Neuronal stem cell (in vitro differentiated cells): ENCODE results near the gene ATP6V1E1.

Experiments used
- DNase-seq: peaks from one replicate; pipeline ENCODE4 v3.0.0-alpha.2; 2013; ENCODE audit warnings: low spot score
- H2AFZ ChIP-seq: one replicate; pipeline ENCODE4 v1.6.1; 2013; ENCODE audit warnings: mild to moderate bottlenecking, low read length, inconsistent platforms
- H2AK5ac ChIP-seq: 2 replicates; pipeline ENCODE4 v1.6.1; 2013; ENCODE audit warnings: low read depth, mild to moderate bottlenecking, inconsistent platforms, low read length, moderate library complexity, mixed read lengths
- H2BK120ac ChIP-seq: 2 replicates; pipeline ENCODE4 v1.6.1; 2013; ENCODE audit warnings: low read depth, mild to moderate bottlenecking, inconsistent platforms, low read length, moderate library complexity, mixed read lengths
- H2BK12ac ChIP-seq: one replicate; pipeline ENCODE4 v1.6.1; 2013; ENCODE audit warnings: low read length, inconsistent platforms
- H2BK15ac ChIP-seq: 2 replicates; pipeline ENCODE4 v1.6.1; 2013; ENCODE audit warnings: mild to moderate bottlenecking, low read length, inconsistent platforms, mixed read lengths
- H2BK5ac ChIP-seq: one replicate; pipeline ENCODE4 v1.6.1; 2013; ENCODE audit warnings: inconsistent platforms, mild to moderate bottlenecking, low read length, moderate library complexity
- H3K14ac ChIP-seq: one replicate; pipeline ENCODE4 v1.6.1; 2013; ENCODE audit warnings: low read length, inconsistent platforms
- H3K18ac ChIP-seq: 2 replicates; pipeline ENCODE4 v1.6.1; 2013; ENCODE audit warnings: low read length, inconsistent platforms
- H3K23ac ChIP-seq: 2 replicates; pipeline ENCODE4 v1.6.1; 2013; ENCODE audit warnings: low read depth, mild to moderate bottlenecking, mixed read lengths, low read length, inconsistent platforms; ENCODE audit not compliant: poor library complexity
- H3K27ac ChIP-seq: replicated peaks from 3 replicates; pipeline ENCODE4 v1.5.1; 2013; ENCODE audit warnings: low read length, inconsistent platforms
- H3K27me3 ChIP-seq, 3 experiments: 2 replicates each; pipeline ENCODE4 v1.6.1; 2013; ENCODE audit warnings: low read length in 3 of 3, mild to moderate bottlenecking in 2 of 3, inconsistent platforms in 1 of 3, low read depth in 1 of 3, mixed read lengths in 1 of 3, moderate library complexity in 1 of 3; ENCODE audit not compliant: control insufficient read depth in 3 of 3, insufficient read depth in 3 of 3
- H3K36me3 ChIP-seq, 2 donors: replicated peaks in 1 of 2; 2 replicates each; pipeline ENCODE4 v1.6.1; 2013; ENCODE audit warnings: low read length in 2 of 2; ENCODE audit not compliant: control insufficient read depth in 2 of 2, insufficient read depth in 2 of 2
- H3K4ac ChIP-seq: 2 replicates; pipeline ENCODE4 v1.6.1; 2013; ENCODE audit warnings: inconsistent platforms, mild to moderate bottlenecking, low read length, moderate library complexity
- H3K4me1 ChIP-seq, 2 donors: 1 replicate in 1 of 2; 2 replicates in 1 of 2; pipeline ENCODE4 v1.6.1; 2013; ENCODE audit warnings: low read length in 2 of 2, low read depth in 1 of 2; ENCODE audit not compliant: control insufficient read depth in 2 of 2, insufficient read depth in 1 of 2
- H3K4me2 ChIP-seq: one replicate; pipeline ENCODE4 v1.6.1; 2013; ENCODE audit warnings: mild to moderate bottlenecking, low read length, inconsistent platforms; ENCODE audit not compliant: insufficient read depth, poor library complexity, severe bottlenecking
- H3K4me3 ChIP-seq, 2 donors: 2 replicates each; pipeline ENCODE4 v1.5.1; 2013; ENCODE audit warnings: low read length in 2 of 2, mild to moderate bottlenecking in 2 of 2, inconsistent platforms in 1 of 2, moderate library complexity in 1 of 2
- H3K79me1 ChIP-seq: one replicate; pipeline ENCODE4 v1.6.1; 2013; ENCODE audit warnings: low read depth, mild to moderate bottlenecking, inconsistent platforms, low read length, moderate library complexity
- H3K9ac ChIP-seq: one replicate; pipeline ENCODE4 v1.6.1; 2013; ENCODE audit warnings: mild to moderate bottlenecking, low read depth, low read length, inconsistent platforms; ENCODE audit not compliant: poor library complexity
- H3K9me3 ChIP-seq, 2 donors: replicated peaks in 1 of 2; 2 replicates each; pipeline versions ENCODE3 to v1.6.1; 2013; ENCODE audit warnings: low read length in 2 of 2, mild to moderate bottlenecking in 2 of 2, inconsistent platforms in 1 of 2, low read depth in 1 of 2, mixed read lengths in 1 of 2, moderate library complexity in 1 of 2; ENCODE audit not compliant: control insufficient read depth in 2 of 2, insufficient read depth in 1 of 2
- H4K8ac ChIP-seq: one replicate; pipeline ENCODE4 v1.6.1; 2013; ENCODE audit warnings: low read depth, mild to moderate bottlenecking, inconsistent platforms, low read length, moderate library complexity
- H4K91ac ChIP-seq: one replicate; pipeline ENCODE4 v1.6.1; 2013; ENCODE audit warnings: low read length, low read depth, mild to moderate bottlenecking, inconsistent platforms; ENCODE audit not compliant: poor library complexity
- WGBS, 2 donors: extraction: QIAGEN DNeasy Blood & Tissue Kit; methylation state at CpG; one replicate each; pipeline ENCODE4 v1.1.7; 2013; ENCODE audit warnings: missing lambda C conversion rate in 2 of 2, mixed read lengths in 1 of 2; ENCODE audit not compliant: insufficient read length in 2 of 2, insufficient replicate concordance in 1 of 2; ENCODE audit errors: extremely low coverage in 2 of 2; 5-methylcytosine and 5-hydroxymethylcytosine counted together

Gene ATP6V1E1

DNA sequence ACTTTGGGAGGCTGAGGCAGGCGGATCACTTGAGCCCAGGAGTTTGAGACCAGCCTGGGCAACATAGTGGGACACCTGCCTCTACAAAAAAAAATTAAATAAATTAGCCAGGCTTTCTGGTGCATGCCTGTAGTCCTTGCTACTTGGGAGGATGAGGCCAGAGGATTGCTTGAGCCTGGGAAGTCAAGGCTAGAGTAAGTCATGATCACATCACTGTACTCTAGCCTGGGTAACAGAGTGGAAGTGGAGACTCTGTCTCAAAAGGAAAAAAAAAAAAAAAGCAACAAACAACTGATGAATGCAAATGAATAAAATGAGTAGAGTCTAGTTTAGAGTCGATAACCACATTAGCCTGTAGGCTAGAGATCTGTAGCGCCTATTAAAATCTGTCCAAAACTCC lies 6.1 kb upstream of the ATP6V1E1 start:
- H2BK12ac ChIP-seq = no peak overlapping the region
- H2BK5ac ChIP-seq = no peak overlapping the region
- H3K27me3 ChIP-seq = no peaks in the 10 kb centered on the region
- no CpG with 5 or more reads among the region's 3 CpGs for WGBS, 2 donors
- no peak for DNase-seq
- no peak overlapping the region for H3K23ac ChIP-seq
- no peak overlapping the region for H3K14ac ChIP-seq
- H2AK5ac ChIP-seq = no peak overlapping the region
- no peaks in the 10 kb centered on the region for H3K9me3 ChIP-seq
- H3K4ac ChIP-seq = no peak overlapping the region
- no peak overlapping the region for H3K27ac ChIP-seq
- H2BK15ac ChIP-seq = no peak overlapping the region
- no peak overlapping the region for H3K18ac ChIP-seq
- H2AFZ ChIP-seq = no peak overlapping the region
- H3K4me3 ChIP-seq = no peak overlapping the region
- no peak overlapping the region for H3K4me2 ChIP-seq
- no peak overlapping the region for H2BK120ac ChIP-seq
- H4K8ac ChIP-seq = no peak overlapping the region
- H3K36me3 ChIP-seq = no peaks in the 10 kb centered on the region
- H3K9ac ChIP-seq = no peak overlapping the region
- H4K91ac ChIP-seq = no peak overlapping the region
- H3K79me1 ChIP-seq = peaks cover 4% of the 10 kb centered on the region
- H3K4me1 ChIP-seq = peaks cover 3 to 4% of the 10 kb centered on the region in 2 donors

DNA sequence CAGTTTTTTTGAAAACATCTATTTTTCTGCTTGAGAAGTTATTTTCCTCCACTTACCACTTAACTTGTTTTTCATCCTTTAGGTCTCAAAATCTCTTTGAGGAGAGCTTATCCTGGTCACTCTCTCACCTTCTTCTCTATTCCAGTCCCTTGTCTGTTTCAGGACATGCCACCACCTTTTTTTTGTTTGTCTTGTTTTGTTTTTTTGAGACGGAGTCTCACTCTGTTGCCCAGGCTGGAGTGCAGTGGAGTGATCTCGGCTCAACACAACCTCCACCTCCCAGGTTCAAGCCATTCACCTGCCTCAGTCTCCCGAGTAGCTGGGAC lies 5.4 kb upstream of the ATP6V1E1 start:
- H3K4ac ChIP-seq = no peak overlapping the region
- H3K23ac ChIP-seq = no peak overlapping the region
- H2BK5ac ChIP-seq = no peak overlapping the region
- no peak overlapping the region for H3K27ac ChIP-seq
- WGBS, 2 donors = no CpG with 5 or more reads among the region's 3 CpGs
- H3K18ac ChIP-seq = no peak overlapping the region
- H3K4me3 ChIP-seq = no peak overlapping the region
- DNase-seq = no peak
- no peak overlapping the region for H4K91ac ChIP-seq
- peaks cover 1 to 4% of the 10 kb centered on the region in 2 donors for H3K4me1 ChIP-seq
- H3K36me3 ChIP-seq = no peaks in the 10 kb centered on the region
- no peak overlapping the region for H2BK12ac ChIP-seq
- no peak overlapping the region for H2BK120ac ChIP-seq
- H3K4me2 ChIP-seq = no peak overlapping the region
- no peaks in the 10 kb centered on the region for H3K27me3 ChIP-seq
- no peak overlapping the region for H3K14ac ChIP-seq
- no peaks in the 10 kb centered on the region for H3K9me3 ChIP-seq
- H2AFZ ChIP-seq = no peak overlapping the region
- no peak overlapping the region for H4K8ac ChIP-seq
- H3K79me1 ChIP-seq = peaks cover 4% of the 10 kb centered on the region
- no peak overlapping the region for H3K9ac ChIP-seq
- H2BK15ac ChIP-seq = no peak overlapping the region
- no peak overlapping the region for H2AK5ac ChIP-seq

DNA sequence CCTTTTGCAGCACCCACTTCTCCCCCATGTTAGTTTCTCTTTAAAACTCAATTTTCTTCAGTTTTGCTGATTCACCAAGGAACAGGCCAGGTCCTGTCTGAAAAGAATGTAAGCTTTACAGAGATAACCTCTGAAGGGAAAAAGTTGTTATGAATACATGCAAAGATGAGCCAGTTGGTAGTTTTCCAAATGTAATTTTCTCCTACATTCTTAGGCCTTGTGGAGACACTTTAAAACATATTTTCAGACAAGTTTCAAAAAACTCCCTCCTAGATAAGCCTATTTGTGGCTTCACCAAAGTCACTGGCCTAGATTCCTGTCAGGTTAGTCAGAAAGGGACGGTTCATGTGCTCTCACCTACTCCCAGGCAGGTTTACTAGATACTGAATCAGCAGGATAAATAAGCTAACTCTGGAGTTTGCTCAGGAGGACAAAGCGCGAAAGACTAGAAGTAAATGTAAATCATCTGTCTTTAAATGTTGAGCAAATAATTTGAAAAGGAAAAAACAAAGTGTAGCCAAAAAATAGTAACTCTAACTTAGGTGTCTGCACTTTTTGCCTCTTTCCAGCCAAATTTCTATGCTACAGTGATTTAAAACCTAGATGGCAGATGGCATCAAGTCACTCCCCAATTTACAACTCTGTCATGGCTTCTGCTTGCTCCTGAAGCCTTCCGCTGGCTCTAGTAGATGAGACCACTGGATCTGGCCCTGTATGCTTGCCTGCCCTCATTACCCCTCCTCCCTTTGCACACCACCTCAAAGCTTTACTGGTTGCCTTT lies 4.9 kb upstream of the ATP6V1E1 start:
- no peak for DNase-seq
- Histone ChIP-seq H2AFZ (no peak overlapping the region), H2BK120ac (no peak overlapping the region), H3K27me3 (no peaks in the 10 kb centered on the region), H2BK12ac (no peak overlapping the region), H2BK15ac (no peak overlapping the region), H3K9ac (no peak overlapping the region), H4K91ac (no peak overlapping the region), H3K18ac (no peak overlapping the region), H3K27ac (no peak overlapping the region), H4K8ac (no peak overlapping the region), H3K14ac (no peak overlapping the region), H3K4me1 (peaks cover 1 to 4% of the 10 kb centered on the region in 2 donors), H3K36me3 (no peaks in the 10 kb centered on the region), H3K4ac (no peak overlapping the region), H2AK5ac (no peak overlapping the region), H3K9me3 (no peaks in the 10 kb centered on the region), H3K4me2 (no peak overlapping the region), H3K79me1 (peaks cover 3% of the 10 kb centered on the region), H3K23ac (no peak overlapping the region), H2BK5ac (no peak overlapping the region), H3K4me3 (no peak overlapping the region)
- WGBS, 2 donors = no CpG with 5 or more reads among the region's 4 CpGs

DNA sequence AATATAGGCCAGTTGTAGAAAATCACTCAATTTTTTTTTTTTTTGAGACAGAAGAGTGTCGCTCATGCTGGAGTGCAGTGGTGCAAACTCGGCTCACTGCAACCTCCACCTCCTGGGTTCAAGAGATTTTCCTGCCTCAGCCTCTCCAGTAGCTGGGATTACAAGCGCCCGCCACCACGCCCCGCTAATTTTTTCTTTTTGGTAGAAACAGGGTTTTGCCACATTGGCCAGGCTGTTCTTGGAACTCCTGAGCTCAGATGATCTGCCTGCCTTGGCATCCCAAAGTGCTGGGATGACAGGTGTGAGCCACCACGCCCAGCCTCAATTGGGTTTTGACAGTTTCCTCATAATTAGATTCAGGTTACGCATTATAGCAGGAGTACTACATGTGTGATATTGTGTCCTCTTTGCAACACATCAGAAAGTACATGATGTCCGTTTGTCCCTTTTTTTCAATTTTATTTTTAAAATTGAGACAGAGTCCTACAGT lies 2.6 kb upstream of the ATP6V1E1 start:
- no peak overlapping the region for H2AFZ ChIP-seq
- no peak for DNase-seq
- no peak overlapping the region for H2BK5ac ChIP-seq
- H4K91ac ChIP-seq = no peak overlapping the region
- H3K4me1 ChIP-seq = peaks cover 0 to 2% of the 10 kb centered on the region in 2 donors
- no peaks in the 10 kb centered on the region for H3K36me3 ChIP-seq
- H2AK5ac ChIP-seq = no peak overlapping the region
- no peak overlapping the region for H2BK12ac ChIP-seq
- peaks cover 8% of the 10 kb centered on the region for H3K79me1 ChIP-seq
- no peak overlapping the region for H3K9ac ChIP-seq
- H3K27me3 ChIP-seq = no peaks in the 10 kb centered on the region
- H2BK15ac ChIP-seq = no peak overlapping the region
- no peaks in the 10 kb centered on the region for H3K9me3 ChIP-seq
- no peak overlapping the region for H3K4me2 ChIP-seq
- no peak overlapping the region for H3K14ac ChIP-seq
- no peak overlapping the region for H2BK120ac ChIP-seq
- no CpG with 5 or more reads among the region's 9 CpGs for WGBS, 2 donors
- no peak overlapping the region for H3K18ac ChIP-seq
- H3K23ac ChIP-seq = no peak overlapping the region
- H3K4ac ChIP-seq = no peak overlapping the region
- H4K8ac ChIP-seq = no peak overlapping the region
- H3K4me3 ChIP-seq = no peak overlapping the region
- H3K27ac ChIP-seq = no peak overlapping the region
